ENCODE results near the gene SNAPC4. TPM values are rescaled to one million over a fixed set of nuclear protein-coding genes. Genes with fewer than 3 reads are reported as not detected.

The SNAPC4 gene
- total and polyA plus RNA-seq, 9 of the 15 experiments (the other 6 are each of a cell fraction or from before 2014, with no cell fraction given) = 0.21 to 21.8 (median 8.8) TPM

- TF ChIP-seq CTCF (IDR thresholded peaks at IDR 0.05 in 2 of 3, conservative IDR thresholded peaks at IDR 0.05 in 1 of 3; ENCODE audit: insufficient read depth in 2 of 3, low read depth in 1 of 3, low read length in 3 of 3) (no peak), ZNF124 (CRISPR knock-in tag; IDR thresholded peaks at IDR 0.05) (no peak), REST (IDR thresholded peaks at IDR 0.05; ENCODE audit: borderline replicate concordance) (no peak), REST (CRISPR knock-in tag; IDR thresholded peaks at IDR 0.05; ENCODE audit: low read depth) (0 out of 2 replicates have a peak, but pooled peaks have one; percentile 10), MNT (conservative IDR thresholded peaks at IDR 0.05) (0 out of 4 replicates have a peak, but pooled peaks have one; percentile 5 to 33)
These were observed 563 bp downstream of the SNAPC4 start (continued) for GRCh38 chr9:136399176-136400037.
